GM12801 (cell line): ENCODE measurements around the gene OR2D2.

ENCODE experiments used
- CTCF ChIP-seq: IDR thresholded peaks from one replicate; pipeline ENCODE4 v1.5.1; 2011; ENCODE audit warnings: control low read depth; ENCODE audit not compliant: insufficient read length; ENCODE audit errors: extremely low read depth

The OR2D2 gene

DNA sequence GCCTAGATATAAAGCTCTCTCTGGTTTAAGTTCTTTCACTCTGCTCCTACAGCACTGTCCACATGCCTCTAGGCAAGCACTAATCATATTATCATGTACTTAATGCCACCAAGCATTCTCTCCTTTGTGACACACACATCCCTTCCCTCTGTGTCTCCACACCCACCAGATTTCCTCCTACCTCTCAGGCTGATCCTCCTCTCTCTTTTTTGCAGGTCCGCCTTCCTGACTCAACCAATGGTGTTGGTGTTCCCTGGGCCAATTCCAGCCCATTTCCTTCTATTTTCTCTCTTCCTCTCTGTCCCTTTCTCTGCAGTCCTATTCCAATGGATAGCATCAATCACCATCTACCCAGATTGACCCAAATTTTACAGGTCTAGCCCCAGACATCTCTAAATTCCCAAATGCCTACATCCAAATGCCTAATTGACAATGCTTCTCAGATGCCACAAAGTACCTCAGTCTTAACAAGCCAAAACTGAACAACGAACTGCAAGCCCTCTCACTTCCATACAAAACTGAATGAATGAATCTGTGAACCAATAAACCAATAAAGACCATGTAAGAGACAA is 33.4 kb upstream of the OR2D2 start:
- no peak for TF ChIP-seq CTCF

DNA sequence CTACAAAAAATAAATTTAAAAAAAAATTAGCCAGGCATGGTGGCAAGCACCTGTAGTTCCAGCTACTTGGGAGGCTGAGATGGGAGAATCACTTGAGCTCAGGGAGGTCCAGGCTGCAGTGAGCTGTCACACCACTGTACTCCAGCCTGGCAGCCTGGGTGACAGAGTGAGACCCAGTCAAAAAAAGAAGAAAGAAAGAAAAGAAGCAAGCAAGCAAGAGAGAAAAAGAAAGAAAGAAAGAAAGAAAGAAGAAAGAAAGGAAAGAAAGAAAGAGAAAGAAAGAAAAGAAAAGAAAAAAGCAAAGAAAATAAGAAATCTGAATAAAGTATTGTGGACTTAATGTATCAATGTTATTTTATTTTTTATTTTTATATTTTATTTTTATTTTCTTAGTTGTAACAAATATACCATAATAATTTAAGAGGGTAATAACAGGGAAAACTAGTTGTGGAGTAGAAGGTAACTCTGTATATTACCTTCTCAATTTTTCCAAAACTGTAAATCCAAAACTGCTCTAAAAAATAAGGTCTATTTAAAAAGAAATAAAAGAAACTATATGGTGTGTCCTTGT is 32.8 kb upstream of the OR2D2 start:
- no peak for TF ChIP-seq CTCF

GRCh38 chr11:6920702-6921101 is 28.4 kb upstream of the OR2D2 start, which contains the start of gene OR2D3:
Gene OR2D3 (plus strand): TSS chr11:6921002. CDS start chr11:6921002, 0 bp downstream.
- no peak for TF ChIP-seq CTCF

DNA sequence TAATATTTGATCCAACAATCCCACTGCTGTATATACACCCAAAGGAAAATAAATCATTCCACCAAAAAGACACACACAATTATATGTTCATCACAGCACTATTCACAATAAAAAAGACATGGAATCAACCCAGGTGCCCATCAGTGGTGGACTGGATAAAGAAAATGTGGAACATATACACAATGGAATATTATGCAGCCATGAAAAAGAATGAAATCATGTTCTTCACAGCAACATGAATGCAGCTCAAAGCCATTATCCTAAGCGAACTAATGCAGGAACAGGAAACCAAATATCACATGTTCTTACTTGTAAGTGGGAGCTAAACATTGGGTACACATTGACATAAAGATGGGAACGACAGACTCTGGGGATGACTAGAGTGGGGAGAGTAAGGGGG is 27.4 kb upstream of the OR2D2 start:
- TF ChIP-seq CTCF: no peak

- TF ChIP-seq CTCF: no peak
Measured at GRCh38 chr11:6911948-6912347, 19.6 kb upstream of the OR2D2 start.

GRCh38 chr11:6911378-6911777 is 19.1 kb upstream of the OR2D2 start:
- TF ChIP-seq CTCF: no peak

GRCh38 chr11:6900327-6900999 is 8.2 kb upstream of the OR2D2 start:
- no peak for TF ChIP-seq CTCF
